ENCODE measurements around the gene DLGAP1.

DNA sequence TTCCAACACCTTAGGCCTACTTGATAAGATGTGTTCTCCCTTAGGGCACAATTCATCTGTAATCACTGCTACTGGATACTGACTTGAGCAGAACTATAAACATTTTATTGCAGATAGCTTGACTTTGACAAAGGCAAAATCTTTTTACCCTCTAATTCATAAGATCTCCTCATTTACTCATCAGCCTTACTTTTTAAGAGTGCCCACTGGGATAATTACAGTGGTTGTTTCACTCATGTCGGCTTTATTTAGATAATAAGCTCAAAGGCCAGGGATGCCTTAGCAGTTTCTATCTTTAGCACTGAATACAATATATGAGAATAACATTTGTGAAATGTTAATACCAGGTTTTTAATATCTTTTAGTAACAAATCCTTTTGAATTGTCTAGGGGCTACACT, 144.0 kb downstream of the DLGAP1 start:
- TF ChIP-seq, protein P1, sequence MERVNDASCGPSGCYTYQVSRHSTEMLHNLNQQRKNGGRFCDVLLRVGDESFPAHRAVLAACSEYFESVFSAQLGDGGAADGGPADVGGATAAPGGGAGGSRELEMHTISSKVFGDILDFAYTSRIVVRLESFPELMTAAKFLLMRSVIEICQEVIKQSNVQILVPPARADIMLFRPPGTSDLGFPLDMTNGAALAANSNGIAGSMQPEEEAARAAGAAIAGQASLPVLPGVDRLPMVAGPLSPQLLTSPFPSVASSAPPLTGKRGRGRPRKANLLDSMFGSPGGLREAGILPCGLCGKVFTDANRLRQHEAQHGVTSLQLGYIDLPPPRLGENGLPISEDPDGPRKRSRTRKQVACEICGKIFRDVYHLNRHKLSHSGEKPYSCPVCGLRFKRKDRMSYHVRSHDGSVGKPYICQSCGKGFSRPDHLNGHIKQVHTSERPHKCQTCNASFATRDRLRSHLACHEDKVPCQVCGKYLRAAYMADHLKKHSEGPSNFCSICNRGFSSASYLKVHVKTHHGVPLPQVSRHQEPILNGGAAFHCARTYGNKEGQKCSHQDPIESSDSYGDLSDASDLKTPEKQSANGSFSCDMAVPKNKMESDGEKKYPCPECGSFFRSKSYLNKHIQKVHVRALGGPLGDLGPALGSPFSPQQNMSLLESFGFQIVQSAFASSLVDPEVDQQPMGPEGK (CRISPR knock-in tag; IDR thresholded peaks at IDR 0.05; ENCODE audit: borderline replicate concordance): no peak
- TF ChIP-seq ZFP3 (CRISPR knock-in tag; IDR thresholded peaks at IDR 0.05) (no peak), RARB (CRISPR knock-in tag; IDR thresholded peaks at IDR 0.05) (no peak), ISL1 (CRISPR knock-in tag; IDR thresholded peaks at IDR 0.05) (no peak), TCF4 (CRISPR knock-in tag; IDR thresholded peaks at IDR 0.05; ENCODE audit: borderline replicate concordance) (no peak)
- TF ChIP-seq, protein P2, sequence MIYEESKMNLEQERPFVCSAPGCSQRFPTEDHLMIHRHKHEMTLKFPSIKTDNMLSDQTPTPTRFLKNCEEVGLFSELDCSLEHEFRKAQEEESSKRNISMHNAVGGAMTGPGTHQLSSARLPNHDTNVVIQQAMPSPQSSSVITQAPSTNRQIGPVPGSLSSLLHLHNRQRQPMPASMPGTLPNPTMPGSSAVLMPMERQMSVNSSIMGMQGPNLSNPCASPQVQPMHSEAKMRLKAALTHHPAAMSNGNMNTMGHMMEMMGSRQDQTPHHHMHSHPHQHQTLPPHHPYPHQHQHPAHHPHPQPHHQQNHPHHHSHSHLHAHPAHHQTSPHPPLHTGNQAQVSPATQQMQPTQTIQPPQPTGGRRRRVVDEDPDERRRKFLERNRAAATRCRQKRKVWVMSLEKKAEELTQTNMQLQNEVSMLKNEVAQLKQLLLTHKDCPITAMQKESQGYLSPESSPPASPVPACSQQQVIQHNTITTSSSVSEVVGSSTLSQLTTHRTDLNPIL (CRISPR knock-in tag; IDR thresholded peaks at IDR 0.05; ENCODE audit: low read depth): no peak
- TF ChIP-seq, protein P3, sequence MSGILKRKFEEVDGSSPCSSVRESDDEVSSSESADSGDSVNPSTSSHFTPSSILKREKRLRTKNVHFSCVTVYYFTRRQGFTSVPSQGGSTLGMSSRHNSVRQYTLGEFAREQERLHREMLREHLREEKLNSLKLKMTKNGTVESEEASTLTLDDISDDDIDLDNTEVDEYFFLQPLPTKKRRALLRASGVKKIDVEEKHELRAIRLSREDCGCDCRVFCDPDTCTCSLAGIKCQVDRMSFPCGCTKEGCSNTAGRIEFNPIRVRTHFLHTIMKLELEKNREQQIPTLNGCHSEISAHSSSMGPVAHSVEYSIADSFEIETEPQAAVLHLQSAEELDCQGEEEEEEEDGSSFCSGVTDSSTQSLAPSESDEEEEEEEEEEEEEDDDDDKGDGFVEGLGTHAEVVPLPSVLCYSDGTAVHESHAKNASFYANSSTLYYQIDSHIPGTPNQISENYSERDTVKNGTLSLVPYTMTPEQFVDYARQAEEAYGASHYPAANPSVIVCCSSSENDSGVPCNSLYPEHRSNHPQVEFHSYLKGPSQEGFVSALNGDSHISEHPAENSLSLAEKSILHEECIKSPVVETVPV (CRISPR knock-in tag; IDR thresholded peaks at IDR 0.05): no peak
- TF ChIP-seq, protein P4, sequence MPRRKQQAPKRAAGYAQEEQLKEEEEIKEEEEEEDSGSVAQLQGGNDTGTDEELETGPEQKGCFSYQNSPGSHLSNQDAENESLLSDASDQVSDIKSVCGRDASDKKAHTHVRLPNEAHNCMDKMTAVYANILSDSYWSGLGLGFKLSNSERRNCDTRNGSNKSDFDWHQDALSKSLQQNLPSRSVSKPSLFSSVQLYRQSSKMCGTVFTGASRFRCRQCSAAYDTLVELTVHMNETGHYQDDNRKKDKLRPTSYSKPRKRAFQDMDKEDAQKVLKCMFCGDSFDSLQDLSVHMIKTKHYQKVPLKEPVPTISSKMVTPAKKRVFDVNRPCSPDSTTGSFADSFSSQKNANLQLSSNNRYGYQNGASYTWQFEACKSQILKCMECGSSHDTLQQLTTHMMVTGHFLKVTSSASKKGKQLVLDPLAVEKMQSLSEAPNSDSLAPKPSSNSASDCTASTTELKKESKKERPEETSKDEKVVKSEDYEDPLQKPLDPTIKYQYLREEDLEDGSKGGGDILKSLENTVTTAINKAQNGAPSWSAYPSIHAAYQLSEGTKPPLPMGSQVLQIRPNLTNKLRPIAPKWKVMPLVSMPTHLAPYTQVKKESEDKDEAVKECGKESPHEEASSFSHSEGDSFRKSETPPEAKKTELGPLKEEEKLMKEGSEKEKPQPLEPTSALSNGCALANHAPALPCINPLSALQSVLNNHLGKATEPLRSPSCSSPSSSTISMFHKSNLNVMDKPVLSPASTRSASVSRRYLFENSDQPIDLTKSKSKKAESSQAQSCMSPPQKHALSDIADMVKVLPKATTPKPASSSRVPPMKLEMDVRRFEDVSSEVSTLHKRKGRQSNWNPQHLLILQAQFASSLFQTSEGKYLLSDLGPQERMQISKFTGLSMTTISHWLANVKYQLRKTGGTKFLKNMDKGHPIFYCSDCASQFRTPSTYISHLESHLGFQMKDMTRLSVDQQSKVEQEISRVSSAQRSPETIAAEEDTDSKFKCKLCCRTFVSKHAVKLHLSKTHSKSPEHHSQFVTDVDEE (CRISPR knock-in tag; IDR thresholded peaks at IDR 0.05): no peak

Measured in SK-N-SH treated with all-trans-retinoic acid at 6 μM for 48 hours (cell line).